ENCODE data around the gene CEACAM1.
"Not testable (repeated sequence)": the region's sequence is repeated elsewhere in the genome, so short reads cannot be mapped to it uniquely, and the experiment has no call there.

CEACAM1 gene

DNA sequence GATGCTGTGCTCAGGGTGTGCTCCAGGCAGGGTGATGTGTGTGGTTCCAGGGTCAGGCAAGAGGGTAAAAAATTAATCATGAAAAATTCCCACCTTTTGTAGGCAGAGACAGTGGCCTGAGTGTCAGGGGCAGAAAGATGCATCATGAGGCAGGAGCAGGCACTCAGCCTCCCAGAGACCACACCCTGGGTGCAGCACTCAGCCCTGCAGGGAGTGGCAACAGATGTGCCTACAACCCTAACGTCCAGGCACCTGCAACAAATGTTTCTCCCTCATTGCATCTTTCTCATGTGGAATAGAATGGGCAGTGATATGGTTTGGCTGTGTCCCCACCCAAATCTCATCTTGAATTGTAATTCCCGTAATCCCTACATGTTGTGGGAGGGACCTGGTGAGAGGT, 19.6 kb upstream of the CEACAM1 start:
- no peak for DNase-seq

DNA sequence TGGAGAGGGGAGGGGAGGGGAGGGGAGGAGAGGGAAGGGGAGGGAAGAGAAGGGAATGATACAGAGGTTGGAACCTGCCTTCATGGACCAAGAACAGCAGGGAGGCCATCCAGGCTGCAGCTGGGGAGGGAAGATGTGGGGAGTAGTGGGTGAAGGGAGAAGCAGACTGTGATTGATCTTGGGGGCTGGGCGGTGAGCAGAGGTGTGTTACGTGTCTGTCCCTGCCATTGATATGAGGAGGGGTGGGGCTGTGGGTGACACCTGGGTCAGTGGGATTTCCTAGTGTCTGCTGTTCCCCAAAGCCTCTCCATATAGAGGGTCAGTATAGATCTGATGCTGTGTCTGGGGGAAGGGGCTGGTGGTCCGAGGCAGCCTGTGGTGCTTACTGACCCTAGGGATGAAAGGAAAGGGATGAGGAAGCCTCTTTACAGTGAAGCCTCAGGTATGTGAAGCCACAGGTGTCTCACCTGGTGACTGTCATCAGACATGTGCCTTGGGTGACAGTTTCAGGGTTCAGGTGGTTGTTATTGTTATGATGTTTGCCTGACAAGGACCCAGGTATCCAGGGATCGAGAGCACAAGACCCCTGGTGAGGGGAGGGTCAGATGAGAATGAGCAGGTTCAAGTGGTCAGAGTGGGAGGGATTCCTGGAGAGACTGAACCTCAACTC, 18.7 kb upstream of the CEACAM1 start:
- DNase-seq: no peak

DNA sequence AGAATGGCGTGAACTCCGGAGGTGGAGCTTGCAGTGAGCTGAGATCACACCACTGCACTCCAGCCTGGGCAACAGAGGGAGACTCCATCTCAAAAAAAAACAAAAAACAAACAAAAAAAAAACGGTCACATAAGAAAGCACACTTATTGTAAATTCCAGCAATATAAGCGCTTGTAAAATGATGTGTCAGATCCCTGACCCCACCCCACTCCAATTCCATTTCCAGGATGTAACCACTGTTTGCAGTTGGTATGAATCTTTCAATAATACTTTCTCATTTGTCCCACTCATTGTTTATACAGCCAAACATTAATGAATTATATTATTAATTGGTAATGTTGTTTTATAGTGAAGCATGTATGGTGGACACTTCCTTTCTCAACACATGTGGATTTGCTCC, 15.9 kb upstream of the CEACAM1 start:
- no peak for DNase-seq

DNA sequence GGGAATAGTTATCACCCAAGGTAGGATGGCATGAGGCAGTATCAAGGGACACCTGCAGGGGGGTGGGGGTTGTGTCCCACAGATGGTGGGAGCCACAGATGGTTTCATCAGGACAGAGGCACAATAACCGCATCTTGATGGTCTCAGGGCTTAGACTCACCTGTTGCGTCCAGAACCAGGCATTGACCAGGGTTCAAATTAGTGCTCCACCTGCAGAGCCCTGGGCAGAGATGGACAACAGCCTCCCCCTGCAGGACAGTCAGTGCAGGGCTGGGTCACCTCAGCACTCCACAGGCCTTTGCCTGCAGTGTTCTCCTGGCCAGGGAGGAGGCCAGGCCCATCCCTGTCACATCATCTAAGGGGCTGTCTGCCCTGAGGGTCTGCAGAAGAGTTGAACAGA, 14.5 kb upstream of the CEACAM1 start:
- no peak for DNase-seq

DNA sequence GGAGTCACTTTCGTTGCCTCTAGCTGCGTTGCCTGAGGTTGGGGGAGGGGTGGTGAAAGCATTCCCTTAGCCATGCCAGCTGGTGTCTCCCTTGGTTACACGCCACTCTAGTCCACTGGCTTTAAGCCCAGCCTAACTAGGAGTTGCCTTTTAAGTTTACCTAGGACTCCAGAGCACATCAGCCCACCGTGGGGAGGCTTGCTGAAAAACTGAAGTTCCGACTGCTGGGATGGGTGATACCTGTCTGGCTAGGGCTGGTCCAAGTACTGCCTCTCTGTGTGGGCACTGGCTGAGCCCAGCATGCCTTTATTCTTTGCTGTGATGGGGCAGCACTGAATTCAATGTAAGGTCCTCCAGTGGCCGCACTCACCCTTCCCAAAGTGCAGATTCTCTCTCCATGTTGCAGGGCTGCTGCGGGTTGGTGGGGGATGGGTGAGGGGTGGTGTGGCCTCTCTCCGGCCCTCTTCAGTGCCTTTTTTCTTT, 11.8 kb upstream of the CEACAM1 start:
- no peak for DNase-seq

DNA sequence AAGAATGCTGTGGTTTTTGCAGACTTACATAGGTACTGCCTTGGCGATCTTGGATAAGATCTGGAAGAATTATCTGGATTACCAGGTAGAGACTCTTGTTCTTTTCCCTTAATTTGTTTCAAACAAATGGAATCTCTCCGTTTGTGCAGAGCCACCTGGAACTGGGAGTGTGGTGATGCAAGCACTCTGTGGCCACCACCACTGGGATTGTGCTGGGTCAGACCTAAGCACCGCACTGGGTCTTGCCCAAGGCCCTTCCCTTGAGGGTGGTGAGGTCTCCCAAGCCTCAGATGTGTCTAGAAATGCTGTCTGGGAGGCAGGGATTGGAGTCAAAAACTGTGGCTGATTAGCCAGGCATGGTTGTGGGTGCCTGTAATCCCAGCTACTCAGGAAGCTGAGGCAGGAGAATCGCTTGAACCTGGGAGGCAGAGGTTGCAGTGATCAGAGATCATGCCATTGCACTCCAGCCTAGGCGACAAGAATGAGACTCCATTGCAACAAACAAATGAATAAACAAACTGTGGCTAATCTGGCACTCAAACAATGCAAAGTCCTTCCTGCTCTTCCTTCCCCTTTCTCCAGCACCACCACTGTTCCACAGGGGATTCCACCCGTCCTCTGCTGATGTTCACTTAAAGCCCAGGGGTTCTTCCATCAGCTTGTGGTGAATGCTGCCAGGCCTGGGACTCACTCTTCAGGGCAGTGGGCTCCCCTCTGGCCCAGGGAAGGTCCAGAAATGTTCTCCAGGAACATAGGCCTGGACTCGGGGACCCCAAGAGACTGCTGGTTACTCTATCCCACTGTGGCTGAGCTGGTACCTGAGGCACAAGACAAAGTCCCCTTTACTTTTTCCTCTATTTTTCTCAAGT, 10.8 kb upstream of the CEACAM1 start:
- DNase-seq: no peak

DNA sequence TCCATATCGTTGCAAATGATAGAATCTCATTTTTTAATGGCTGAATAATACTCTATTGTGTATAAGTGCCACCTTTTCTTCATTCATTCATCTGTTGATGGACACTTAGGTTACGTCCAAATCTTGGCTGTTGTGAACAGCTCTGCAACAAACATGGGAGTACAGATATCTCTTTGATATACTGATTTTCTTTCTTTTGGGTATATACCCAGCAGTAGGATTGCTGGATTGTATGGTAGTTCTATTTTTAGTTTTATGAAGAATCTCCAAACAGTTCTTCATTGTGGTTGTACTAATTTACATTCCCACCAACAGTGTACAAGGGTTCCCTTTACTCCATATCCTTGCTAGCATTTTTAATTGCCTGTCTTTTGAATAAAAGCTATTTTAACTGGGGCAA, 7.0 kb upstream of the CEACAM1 start:
- not testable (repeated sequence) for DNase-seq

DNA sequence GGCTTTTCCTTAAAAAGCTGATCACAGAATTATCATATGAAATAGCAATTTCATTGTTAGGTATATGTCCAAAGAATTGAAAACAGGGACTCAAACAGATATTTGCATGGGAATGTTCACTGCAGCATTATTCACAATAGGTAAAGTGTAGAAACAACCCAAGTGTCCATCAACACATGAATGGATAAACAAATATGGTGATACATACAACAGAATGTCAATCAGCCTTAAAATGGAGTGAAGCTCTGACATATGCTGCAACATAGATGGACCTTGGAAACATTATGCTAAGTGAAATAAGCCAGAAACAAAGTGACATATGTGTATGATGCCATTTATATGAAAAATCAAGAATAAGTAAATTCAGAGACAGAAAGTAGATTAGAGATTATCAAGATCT, 6.1 kb upstream of the CEACAM1 start:
- DNase-seq: no peak

DNA sequence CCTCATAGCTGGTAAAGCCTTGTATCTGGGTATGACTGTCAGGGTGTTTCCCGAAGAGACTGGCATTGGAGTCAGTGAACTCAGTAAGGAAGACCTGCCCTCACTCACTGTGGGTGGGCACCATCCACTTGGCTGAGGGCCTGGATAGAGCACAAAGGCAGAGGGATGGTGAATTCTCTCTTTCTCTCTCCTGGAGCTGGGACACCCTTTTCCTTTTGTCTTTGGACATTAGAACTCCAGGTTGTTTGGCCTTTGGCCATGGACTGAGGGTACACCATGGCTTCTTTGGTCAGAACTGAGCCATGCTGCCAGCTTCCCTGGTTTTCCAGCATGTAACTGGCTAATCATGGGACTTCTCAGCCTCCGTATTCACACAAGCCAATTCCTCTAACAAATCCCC, 4.6 kb upstream of the CEACAM1 start:
- DNase-seq: no peak

DNA sequence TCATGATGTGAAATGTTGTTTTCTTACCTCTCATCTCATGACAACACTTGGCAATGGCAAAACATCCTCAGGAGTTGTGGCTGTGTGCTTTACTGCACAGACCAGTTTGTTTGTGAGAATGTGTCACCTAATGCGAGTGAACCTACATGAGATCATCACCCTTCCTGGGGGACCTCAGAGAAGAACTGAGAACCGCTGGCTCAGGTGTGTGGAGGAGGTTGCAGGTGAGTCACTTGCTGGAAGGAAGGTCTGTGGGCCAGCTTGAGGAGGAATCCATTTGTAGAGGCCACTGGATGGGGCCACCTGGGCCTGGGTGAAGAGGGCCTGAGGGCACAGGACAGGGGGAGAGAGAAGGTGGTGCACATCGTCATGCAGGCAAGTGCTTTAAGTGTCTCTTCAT, 3.0 kb upstream of the CEACAM1 start:
- no peak for DNase-seq

DNA sequence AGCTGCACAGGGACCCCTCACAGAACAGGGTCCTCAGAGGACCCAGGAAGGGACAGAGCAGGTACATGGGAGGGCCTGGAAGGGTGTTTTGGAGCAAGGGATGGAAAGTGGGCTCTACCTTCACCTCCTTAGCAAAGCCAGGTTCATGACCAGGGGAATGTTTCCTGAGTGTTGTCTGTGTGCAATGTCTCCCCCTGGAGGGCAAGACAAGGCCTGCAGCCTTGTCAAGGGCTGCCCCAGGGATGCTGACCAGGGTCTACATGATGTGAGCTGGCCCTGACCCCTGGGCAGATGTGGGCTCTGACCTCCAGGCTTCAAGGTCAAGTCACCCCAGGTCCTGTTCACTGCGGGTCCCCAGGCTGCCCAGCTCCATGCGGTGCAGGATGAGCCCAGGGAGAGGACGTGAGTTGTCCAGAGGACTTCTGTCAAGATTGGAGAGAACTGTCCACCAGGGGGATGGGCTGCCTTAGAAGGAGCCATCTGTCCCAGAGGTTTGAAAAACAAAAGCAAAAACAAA, 1.0 kb upstream of the CEACAM1 start:
- peak; percentile 66 for DNase-seq

DNA sequence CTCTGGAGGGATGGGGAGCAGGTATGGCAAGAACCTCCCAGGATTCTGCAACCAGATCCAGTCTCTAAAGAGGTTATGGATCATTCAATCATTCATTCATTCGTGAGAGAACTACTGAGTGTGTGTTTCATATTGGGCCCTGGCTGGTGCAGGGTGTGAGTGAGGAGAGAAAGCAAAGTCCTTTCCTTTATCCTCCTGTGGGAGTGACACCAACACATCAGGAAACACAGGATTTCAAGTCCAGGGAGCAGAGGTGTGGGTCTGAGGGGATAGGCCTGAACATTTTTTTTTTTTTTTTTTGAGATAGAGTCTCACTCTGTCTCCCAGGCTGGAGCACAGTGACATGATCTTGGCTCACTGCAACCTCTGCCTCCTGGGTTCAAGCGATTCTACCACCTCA, 3.3 kb downstream of the CEACAM1 start:
- no peak for DNase-seq

DNA sequence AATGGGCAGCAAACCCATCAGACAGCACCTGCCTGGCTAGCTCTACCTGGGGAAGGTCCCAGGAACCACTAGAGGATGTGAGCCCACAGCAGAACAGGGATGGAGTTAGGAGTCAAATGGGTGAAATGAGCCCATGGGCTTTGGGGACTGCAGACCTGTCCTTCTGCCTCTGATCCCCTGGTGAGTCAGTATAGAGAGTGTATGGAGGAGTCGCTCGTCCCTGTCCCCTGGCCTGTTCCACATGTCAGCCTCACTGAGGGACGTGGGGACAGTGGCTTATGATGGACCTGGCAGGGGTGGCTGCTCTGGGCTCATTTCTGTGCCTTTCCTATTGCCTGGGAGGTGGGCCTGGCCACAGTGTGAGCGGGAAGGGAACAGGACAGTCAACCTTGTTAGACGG, 4.0 kb downstream of the CEACAM1 start:
- no peak for DNase-seq

DNA sequence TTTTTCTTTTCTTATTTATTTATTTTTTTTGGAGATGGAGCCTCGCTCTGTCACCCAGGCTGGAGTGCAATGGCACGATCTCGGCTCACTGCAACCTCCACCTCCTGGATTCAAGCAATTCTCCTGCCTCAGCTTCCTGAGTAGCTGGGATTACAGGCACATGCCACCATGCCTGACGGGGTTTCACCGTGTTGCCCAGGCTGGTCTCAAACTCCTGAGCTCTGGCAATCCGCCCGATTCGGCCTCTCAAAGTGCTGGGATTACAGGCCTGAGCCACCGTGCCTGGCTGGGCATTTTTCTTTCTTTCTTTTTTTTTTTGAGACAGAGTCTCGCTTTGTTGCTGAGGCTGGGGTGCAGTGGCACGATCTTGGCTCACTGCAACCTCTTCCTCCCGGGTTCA, 6.0 kb downstream of the CEACAM1 start:
- not testable (repeated sequence) for DNase-seq

DNA sequence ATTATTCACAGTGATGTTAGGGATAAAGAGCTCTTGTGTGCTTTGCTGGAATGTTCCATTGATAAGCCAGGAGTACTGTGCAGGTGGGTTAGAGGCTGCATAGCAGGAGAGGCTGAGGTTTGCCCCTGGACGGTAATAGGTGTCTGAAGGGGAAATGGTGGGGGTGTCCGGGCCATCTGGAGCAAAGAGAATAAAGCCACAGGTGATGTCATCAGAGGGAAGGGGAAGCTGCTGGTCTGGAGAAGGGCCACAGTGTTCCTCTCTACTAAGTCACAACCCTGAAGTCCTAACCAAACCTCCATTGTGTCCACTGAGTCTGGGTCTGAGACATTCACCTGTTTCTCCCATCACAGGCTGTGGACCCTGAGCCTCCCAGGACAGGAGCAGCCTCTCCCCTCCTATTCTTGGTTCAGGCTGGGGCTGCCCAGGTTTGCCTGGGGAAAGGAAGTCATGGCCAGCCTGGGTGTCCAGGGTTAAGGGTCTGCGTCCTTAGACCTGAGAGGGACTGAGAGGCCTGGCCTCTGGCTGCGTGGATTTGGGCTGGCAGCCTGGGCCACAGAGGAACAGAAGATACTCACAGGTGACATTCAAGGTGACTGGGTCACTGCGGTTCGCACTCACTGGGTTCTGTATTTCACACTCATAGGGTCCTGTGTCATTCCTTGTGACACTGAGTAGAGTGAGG, 6.8 kb downstream of the CEACAM1 start:
- no peak for DNase-seq

DNA sequence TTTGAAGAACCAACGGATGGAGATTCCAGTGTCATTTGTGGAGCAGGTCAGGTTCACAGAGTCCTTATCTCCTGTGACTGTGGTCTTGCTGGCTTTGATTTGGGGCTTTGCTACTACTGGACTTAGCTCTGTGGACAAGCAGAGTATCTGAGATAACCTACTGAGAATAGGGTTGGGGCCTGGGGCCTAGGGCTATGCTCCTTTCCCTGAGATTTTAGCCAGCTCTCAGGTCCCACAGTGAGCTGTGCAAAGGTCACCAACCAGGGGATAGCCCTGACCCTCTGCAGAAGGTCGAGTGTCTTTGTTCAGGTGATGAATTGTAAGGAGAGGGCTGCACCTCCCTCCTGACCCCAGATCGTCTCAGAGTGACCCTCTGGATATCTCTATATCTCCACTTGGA, 9.2 kb downstream of the CEACAM1 start:
- DNase-seq: no peak

DNA sequence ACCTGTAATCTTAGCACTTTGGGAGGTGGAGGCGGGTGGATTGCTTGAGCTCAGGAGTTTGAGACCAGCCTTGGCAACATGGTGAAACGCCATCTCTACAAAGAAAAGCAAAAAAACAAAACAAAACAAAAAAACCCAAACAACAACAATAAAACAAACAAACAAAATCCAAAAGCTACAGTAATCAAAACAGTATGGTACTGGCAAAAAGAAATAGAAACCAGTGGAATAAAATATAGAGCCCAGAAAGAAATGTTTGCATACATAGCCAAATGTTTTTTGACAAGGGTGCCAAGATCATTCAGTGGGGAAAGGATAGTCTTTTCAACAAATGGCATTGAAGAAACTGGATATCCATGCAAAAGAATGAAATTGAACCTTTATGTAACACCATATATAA, 11.5 kb downstream of the CEACAM1 start:
- DNase-seq: no peak

DNA sequence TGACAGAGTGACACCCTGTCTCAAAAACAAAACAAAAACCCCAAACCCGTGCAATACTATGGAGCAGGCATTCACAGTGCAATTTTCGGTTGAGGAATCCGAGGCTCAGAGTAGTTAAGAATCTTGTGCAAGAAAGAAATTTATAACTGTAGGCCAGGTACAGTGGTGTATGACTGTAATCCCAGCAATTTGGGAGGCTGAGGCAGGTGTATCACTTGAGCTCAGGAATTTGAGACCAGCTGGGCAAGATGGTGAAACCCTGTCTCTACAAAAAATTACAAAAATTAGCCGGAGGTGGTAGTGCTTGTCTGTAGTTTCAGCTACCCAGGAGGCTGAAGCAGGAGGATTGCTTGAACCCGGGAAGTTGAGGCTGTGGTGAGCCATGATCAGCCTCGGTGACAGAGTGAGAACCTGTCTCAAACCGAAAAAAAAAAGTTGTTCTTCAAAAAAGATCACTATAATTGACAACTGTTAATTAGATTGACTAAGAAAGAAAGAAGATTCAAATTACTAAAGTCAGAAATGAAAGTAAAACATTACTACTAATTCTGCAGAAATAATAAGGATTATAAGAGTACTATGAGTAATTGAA, 12.9 kb downstream of the CEACAM1 start:
- no peak for DNase-seq

DNA sequence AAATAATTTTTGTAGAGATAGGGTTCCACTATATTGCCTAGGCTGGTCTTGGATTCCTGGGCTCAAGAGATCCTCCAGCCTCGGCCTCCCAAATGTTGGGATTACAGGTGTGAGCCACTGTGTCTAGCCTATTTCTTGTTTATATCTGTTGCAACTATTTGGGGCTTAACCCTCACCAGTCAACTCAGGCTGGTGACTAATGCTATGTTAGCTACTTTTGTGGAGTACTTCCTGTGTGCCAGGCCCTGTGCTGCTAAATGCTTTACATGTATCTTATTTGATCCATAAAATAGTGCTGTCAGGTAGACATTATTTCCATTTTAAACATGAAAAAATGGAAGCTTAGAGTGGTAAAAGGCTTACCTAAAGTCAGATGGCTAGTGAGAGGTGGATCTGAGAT, 13.8 kb downstream of the CEACAM1 start:
- no peak for DNase-seq

DNA sequence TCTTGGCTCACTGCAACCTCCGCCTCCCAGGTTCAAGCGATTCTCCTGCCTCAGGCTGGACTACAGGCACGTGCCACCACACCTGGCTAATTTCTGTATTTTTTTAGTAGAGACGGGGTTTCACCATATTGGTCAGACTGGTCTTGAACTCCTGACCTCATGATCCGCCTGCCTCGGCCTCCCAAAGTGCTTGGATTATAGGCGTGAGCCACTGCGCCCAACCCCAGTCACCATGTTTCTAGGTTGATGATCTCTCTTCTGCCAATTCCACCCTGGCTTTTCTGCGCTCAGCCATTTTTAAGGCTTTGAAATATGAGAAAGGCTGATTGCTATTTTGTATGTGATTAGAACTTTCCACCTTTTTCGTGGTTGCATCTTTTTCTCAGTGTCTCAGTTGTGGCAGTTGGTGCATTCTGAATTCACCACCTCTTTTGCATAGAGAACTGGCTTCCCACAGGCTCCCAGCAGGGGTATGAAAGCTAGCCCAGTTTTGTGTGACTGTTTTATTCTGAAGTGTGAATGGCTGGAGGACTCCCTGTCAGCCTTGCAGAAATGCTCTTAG, 15.5 kb downstream of the CEACAM1 start:
- no peak for DNase-seq

DNA sequence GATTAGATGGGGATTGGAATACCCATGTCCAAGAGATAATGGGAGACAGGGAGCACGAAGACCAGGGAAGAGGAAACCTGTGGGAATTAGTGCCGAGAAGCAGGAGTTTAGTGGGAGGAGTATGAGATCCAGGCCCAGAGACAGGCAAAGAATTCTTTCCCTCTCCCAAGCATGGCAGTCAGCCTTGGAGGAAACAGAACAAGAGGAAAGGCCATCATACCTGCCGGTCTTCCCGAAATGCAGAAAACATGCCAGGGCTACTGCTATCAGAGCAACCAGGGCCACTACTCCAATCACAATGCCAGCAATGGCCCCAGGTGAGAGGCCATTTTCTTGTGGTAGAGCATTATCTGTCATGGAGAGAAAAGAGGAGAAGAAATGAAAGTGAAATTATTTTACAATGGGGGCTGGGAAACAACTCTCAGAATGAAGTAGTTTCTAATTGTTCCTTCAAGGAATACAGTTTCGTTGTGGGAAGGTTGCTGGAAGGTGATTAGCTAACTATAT, 16.1 kb downstream of the CEACAM1 start:
- no peak for DNase-seq

DNA sequence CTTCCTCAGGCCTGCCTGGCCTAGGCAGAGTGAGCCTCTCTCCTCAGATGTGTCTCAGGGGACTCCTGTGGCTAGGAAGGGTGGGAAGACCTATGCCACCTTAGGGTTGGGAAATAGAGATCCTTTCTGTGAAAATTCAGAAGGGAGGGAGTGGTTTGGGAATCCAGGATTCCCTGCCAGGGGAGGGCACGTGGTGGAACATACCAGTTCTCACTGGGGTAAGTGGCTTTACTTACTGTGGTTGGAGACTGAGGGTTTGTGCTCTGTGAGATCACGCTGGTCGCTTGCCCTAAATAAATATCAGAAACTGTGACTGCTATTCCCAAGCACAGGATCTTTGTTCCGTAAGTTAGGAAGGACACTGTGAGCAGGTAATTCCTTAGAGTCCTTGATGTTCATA, 16.9 kb downstream of the CEACAM1 start:
- DNase-seq: no peak
